Liver (tissue), 9 donors: ENCODE results near the gene LSM2. TPM values are rescaled to one million over a fixed set of nuclear protein-coding genes. Genes with fewer than 3 reads are reported as not detected.

Experiments
- DNase-seq: peaks from one replicate; pipeline ENCODE4 v3.0.0-alpha.2; 2017; ENCODE audit warnings: low spot score
- H3K27ac ChIP-seq, 2 donors: one replicate each; pipeline ENCODE4 v1.7.0; 2013; ENCODE audit warnings: inconsistent platforms in 2 of 2, low read length in 2 of 2, control low read depth in 1 of 2, low read depth in 1 of 2, mild to moderate bottlenecking in 1 of 2
- H3K27me3 ChIP-seq, 4 donors: one replicate each; pipeline versions ENCODE4 v1.6.1 to v1.7.0; 2013; ENCODE audit warnings: low read length in 3 of 4, inconsistent platforms in 1 of 4, mild to moderate bottlenecking in 1 of 4, moderate library complexity in 1 of 4; ENCODE audit not compliant: control insufficient read depth in 4 of 4, insufficient read depth in 4 of 4
- H3K36me3 ChIP-seq, 4 donors: one replicate each; pipeline versions ENCODE4 v1.6.1 to v1.7.0; 2013; ENCODE audit warnings: low read length in 3 of 4, mild to moderate bottlenecking in 3 of 4, low read depth in 1 of 4, moderate library complexity in 1 of 4; ENCODE audit not compliant: control insufficient read depth in 4 of 4, insufficient read depth in 3 of 4
- H3K4me1 ChIP-seq, 4 donors: one replicate each; pipeline versions ENCODE4 v1.6.1 to v1.7.0; 2013; ENCODE audit warnings: low read length in 3 of 4, mild to moderate bottlenecking in 3 of 4, moderate library complexity in 1 of 4; ENCODE audit not compliant: control insufficient read depth in 4 of 4, insufficient read depth in 4 of 4
- H3K4me3 ChIP-seq, 3 donors: one replicate each; pipeline versions ENCODE4 v1.6.1 to v1.7.0; 2013; ENCODE audit warnings: low read length in 3 of 3, control low read depth in 1 of 3, low read depth in 1 of 3, mild to moderate bottlenecking in 1 of 3
- H3K9ac ChIP-seq, 2 donors: one replicate each; pipeline ENCODE4 v1.7.0; 2013; ENCODE audit warnings: low read length in 2 of 2, mild to moderate bottlenecking in 2 of 2, moderate library complexity in 2 of 2, control low read depth in 1 of 2, low read depth in 1 of 2
- H3K9me3 ChIP-seq, 4 donors: one replicate each; pipeline versions ENCODE4 v1.6.1 to v1.7.0; 2013; ENCODE audit warnings: low read length in 3 of 4; ENCODE audit not compliant: control insufficient read depth in 4 of 4
- ATF3 ChIP-seq: IDR thresholded peaks from 2 replicates; pipeline ENCODE4 v1.6.1; 2016; ENCODE audit warnings: antibody characterized with exemption
- CTCF ChIP-seq: fragments of 150-350 bp; IDR thresholded peaks from 2 replicates; pipeline ENCODE4 v1.5.1; 2017; ENCODE audit warnings: improper control_type of control experiment, low read depth, low read length; ENCODE audit not compliant: missing input control
- EGR1 ChIP-seq, 2 donors: IDR thresholded peaks; 2 replicates each; pipeline ENCODE4 v1.6.1; 2016 to 2018; ENCODE audit warnings: antibody characterized with exemption in 2 of 2, low read depth in 2 of 2
- FOXA1 ChIP-seq: IDR thresholded peaks from 2 replicates; pipeline ENCODE4 v1.6.1; 2016; ENCODE audit warnings: antibody characterized with exemption
- FOXA2 ChIP-seq: IDR thresholded peaks from 2 replicates; pipeline ENCODE4 v1.6.1; 2016; ENCODE audit warnings: antibody characterized with exemption
- GABPA ChIP-seq, 2 donors: IDR thresholded peaks in 1 of 2; conservative IDR thresholded peaks in 1 of 2; 2 replicates each; pipeline ENCODE4 v1.6.1; 2016; ENCODE audit warnings: antibody characterized with exemption in 2 of 2, mild to moderate bottlenecking in 1 of 2, moderate library complexity in 1 of 2
- HNF4A ChIP-seq, 2 donors: conservative IDR thresholded peaks; 2 replicates each; pipeline ENCODE4 v1.6.1; 2016; ENCODE audit warnings: antibody characterized with exemption in 2 of 2, mild to moderate bottlenecking in 2 of 2
- HNF4G ChIP-seq: IDR thresholded peaks from 2 replicates; pipeline ENCODE4 v1.6.1; 2016; ENCODE audit warnings: antibody characterized with exemption
- JUND ChIP-seq, 2 donors: IDR thresholded peaks; 2 replicates each; pipeline ENCODE4 v1.6.1; 2016; ENCODE audit warnings: antibody characterized with exemption in 2 of 2
- MAX ChIP-seq: IDR thresholded peaks from 2 replicates; pipeline ENCODE4 v1.6.1; 2016; ENCODE audit warnings: antibody characterized with exemption
- NR2F2 ChIP-seq: IDR thresholded peaks from 2 replicates; pipeline ENCODE4 v1.6.1; 2016; ENCODE audit warnings: antibody characterized with exemption
- RAD21 ChIP-seq, 2 donors: IDR thresholded peaks; 2 replicates each; pipeline ENCODE4 v1.6.1; 2016; ENCODE audit warnings: antibody characterized with exemption in 2 of 2, mild to moderate bottlenecking in 2 of 2
- REST ChIP-seq: IDR thresholded peaks from 2 replicates; pipeline ENCODE4 v1.6.1; 2016; ENCODE audit warnings: antibody characterized with exemption, mild to moderate bottlenecking
- RXRA ChIP-seq, 2 donors: IDR thresholded peaks; 2 replicates each; pipeline ENCODE4 v1.6.1; 2017 to 2018; ENCODE audit warnings: antibody characterized with exemption in 2 of 2, mild to moderate bottlenecking in 1 of 2
- SP1 ChIP-seq: IDR thresholded peaks from 2 replicates; pipeline ENCODE4 v1.6.1; 2018; ENCODE audit warnings: antibody characterized with exemption, mild to moderate bottlenecking
- TAF1 ChIP-seq: conservative IDR thresholded peaks from 2 replicates; pipeline ENCODE4 v1.6.1; 2016; ENCODE audit warnings: antibody characterized with exemption, mild to moderate bottlenecking
- YY1 ChIP-seq: IDR thresholded peaks from 2 replicates; pipeline ENCODE4 v1.6.1; 2016; ENCODE audit warnings: antibody characterized with exemption, mild to moderate bottlenecking
- ZBTB33 ChIP-seq: IDR thresholded peaks from 2 replicates; pipeline ENCODE4 v1.6.1; 2016; ENCODE audit warnings: antibody characterized with exemption
- WGBS: extraction: QIAGEN DNeasy Blood & Tissue Kit; methylation state at CpG from one replicate; pipeline ENCODE4 v1.1.7; 2013; 5-methylcytosine and 5-hydroxymethylcytosine counted together
- polyA plus RNA-seq, 2 donors: library from polyadenylated mRNA; stranded (reverse) in 1 of 2; unstranded in 1 of 2; fragments of 200-250 nt in 1 of 2; fragments of >200 nt in 1 of 2; fragmentation: Nextera tagmentation in 1 of 2; extraction: Ambion mirVana in 1 of 2; gene quantifications; one replicate each; pipeline versions ENCODE4 v1.2.1 to v1.2.3, GENCODE V29; 2013 to 2015
- total RNA-seq, 2 donors: library from RNA; depleted of rRNA; stranded (reverse); fragments of >200 nt; gene quantifications; one replicate each; pipeline ENCODE4 v1.2.3, GENCODE V29; 2014
- donor health status: healthy.
- donor health status: healthy.
- donor health status: healthy.
- donor health status: healthy.
- donor health status: healthy.

The LSM2 gene
- total and polyA plus RNA-seq, 4 donors = 7.3 to 18.7 (median 15.5) TPM

GRCh38 chr6:31827286-31828079 lies 20.7 kb upstream of the LSM2 start, which contains the start of gene HSPA1B:
HSPA1B (plus strand) TSS chr6:31827738; CDS start chr6:31827951, 213 bp downstream.
- Histone ChIP-seq H3K27me3 (no peaks in the 10 kb centered on the region), H3K9me3 (no peaks in the 10 kb centered on the region), H3K4me1 (peaks cover 0 to 18% (median 6%) of the 10 kb centered on the region in 4 donors), H3K36me3 (no peaks in the 10 kb centered on the region), H3K27ac (peak within 1 kb of the TSS; percentile 73 to 86), H3K4me3 (peak within 1 kb of the TSS; percentile 65 to 80 (median 77)), H3K9ac (peak within 1 kb of the TSS; percentile 76)
- TF ChIP-seq GABPA (IDR thresholded peaks at IDR 0.05 in 1 of 2, conservative IDR thresholded peaks at IDR 0.05 in 1 of 2) (peak in 1 of 2 donors; percentile 20), CTCF (no peak), RAD21 (IDR thresholded peaks at IDR 0.05) (no peak), YY1 (peak; percentile 98), JUND (IDR thresholded peaks at IDR 0.05) (peak; percentile 48 to 56), SP1 (peak; percentile 90), FOXA1 (peak; percentile 8), HNF4G (no peak), FOXA2 (no peak), ZBTB33 (peak; percentile 87), REST (peak; percentile 96), ATF3 (no peak), EGR1 (IDR thresholded peaks at IDR 0.05; ENCODE audit: low read depth in 2 of 2) (peak in 1 of 2 donors; percentile 49), MAX (no peak), RXRA (IDR thresholded peaks at IDR 0.05) (peak in 1 of 2 donors; percentile 30), TAF1 (peak; percentile 85), NR2F2 (peak; percentile 47), HNF4A (conservative IDR thresholded peaks at IDR 0.05) (peak; percentile 44 to 60)
- peak; percentile 98 for DNase-seq
- WGBS = under 1% methylated on average over 52 of the region's 56 CpGs
